G401.6 (cell line): ENCODE results near the gene LY6G6C.
A peak's percentile ranks its signal among the peaks of the same experiment; 100 is the strongest.

Source experiments
- FAIRE-seq: peaks from 2 replicates; lab custom pipeline; 2012; peaks lifted over from hg19 to GRCh38; lab: Jason Lieb, UNC

LY6G6C gene

GRCh38 chr6:31705931-31706330, 15.6 kb downstream of the LY6G6C start:
- FAIRE-seq = no peak

GRCh38 chr6:31702819-31703716, 18.5 kb downstream of the LY6G6C start, which contains the start of gene ABHD16A:
Gene ABHD16A, minus strand, starts transcription at chr6:31703324. Its CDS starts 43 bp downstream, at chr6:31703281.
- FAIRE-seq = peak; percentile 97

GRCh38 chr6:31702405-31702818, 19.1 kb downstream of the LY6G6C start:
- FAIRE-seq = no peak

GRCh38 chr6:31701666-31702404, 19.7 kb downstream of the LY6G6C start:
- FAIRE-seq = no peak

- no peak for FAIRE-seq
Observed at GRCh38 chr6:31700740-31701401, 20.7 kb downstream of the LY6G6C start.

- FAIRE-seq = no peak
Observed at GRCh38 chr6:31697555-31697954, 24.0 kb downstream of the LY6G6C start.

- FAIRE-seq = no peak
Observed at GRCh38 chr6:31693535-31693934, 28.0 kb downstream of the LY6G6C start.

GRCh38 chr6:31692886-31693285, 28.7 kb downstream of the LY6G6C start:
- FAIRE-seq = no peak

GRCh38 chr6:31692353-31692752, 29.2 kb downstream of the LY6G6C start:
- no peak for FAIRE-seq

GRCh38 chr6:31691564-31692108, 29.9 kb downstream of the LY6G6C start:
- FAIRE-seq = no peak

- FAIRE-seq = no peak
Observed at GRCh38 chr6:31691078-31691463, 30.5 kb downstream of the LY6G6C start.

- no peak for FAIRE-seq
Observed at GRCh38 chr6:31690231-31691077, 31.1 kb downstream of the LY6G6C start.

- no peak for FAIRE-seq
Observed at GRCh38 chr6:31689249-31690110, 32.1 kb downstream of the LY6G6C start.

- no peak for FAIRE-seq
Observed at GRCh38 chr6:31687860-31688693, 33.5 kb downstream of the LY6G6C start.

- FAIRE-seq = no peak
Observed at GRCh38 chr6:31687321-31687720, 34.2 kb downstream of the LY6G6C start.

- no peak for FAIRE-seq
Observed at GRCh38 chr6:31686483-31686882, 35.1 kb downstream of the LY6G6C start.

- FAIRE-seq = no peak
Observed at GRCh38 chr6:31683591-31683990, 38.0 kb downstream of the LY6G6C start.

GRCh38 chr6:31681135-31681671, 40.3 kb downstream of the LY6G6C start:
- no peak for FAIRE-seq
